ENCODE data around the gene WASL.

- TF ChIP-seq POLR2A (IDR thresholded peaks at IDR 0.05) = no peak
- no peak for TF ChIP-seq POLR2AphosphoS5 (IDR thresholded peaks at IDR 0.05)
Measured at GRCh38 chr7:123746931-123747488, 1.8 kb downstream of the WASL start.
